ENCODE data around the gene CCDC61.

CCDC61 gene, protein sequence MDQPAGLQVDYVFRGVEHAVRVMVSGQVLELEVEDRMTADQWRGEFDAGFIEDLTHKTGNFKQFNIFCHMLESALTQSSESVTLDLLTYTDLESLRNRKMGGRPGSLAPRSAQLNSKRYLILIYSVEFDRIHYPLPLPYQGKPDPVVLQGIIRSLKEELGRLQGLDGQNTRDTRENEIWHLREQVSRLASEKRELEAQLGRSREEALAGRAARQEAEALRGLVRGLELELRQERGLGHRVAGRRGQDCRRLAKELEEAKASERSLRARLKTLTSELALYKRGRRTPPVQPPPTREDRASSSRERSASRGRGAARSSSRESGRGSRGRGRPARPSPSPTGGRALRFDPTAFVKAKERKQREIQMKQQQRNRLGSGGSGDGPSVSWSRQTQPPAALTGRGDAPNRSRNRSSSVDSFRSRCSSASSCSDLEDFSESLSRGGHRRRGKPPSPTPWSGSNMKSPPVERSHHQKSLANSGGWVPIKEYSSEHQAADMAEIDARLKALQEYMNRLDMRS

DNA sequence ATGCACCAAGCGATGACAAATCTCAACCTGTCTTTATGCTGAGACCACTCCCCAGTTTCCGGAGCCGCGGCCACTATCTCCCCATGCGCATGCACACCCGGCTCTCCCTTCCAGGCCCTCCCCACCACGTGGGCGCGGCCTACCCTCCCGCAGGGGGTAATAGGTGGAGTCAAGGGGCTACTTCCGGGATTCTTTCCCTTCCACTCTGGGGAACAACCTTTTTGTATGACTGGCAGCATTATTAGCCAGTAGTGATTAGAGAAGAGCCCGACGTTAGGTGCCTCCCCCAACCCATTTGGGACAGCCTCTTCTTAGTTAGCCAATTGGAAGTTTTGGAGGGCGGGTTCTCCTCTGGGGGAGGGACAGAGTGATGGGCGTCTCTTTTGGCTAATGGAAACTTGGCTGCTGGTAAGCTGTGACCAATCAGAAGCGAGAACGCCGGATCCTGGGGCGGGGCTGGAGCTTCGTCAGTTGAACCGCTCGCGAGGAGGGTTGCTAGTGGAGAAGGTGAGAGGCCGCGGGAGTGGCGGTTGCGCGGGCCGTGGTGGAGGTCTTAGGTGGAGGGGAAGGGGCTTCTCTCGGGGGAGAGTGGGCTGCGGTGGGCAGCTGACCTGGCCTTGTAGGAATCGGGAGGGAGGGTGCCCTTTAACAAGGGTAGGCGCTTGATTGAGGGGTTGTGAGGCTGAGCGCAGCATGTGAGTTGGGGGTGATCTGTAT is at the start of gene CCDC61:
TSS of gene CCDC61 (plus strand) at position 470 of the 717 bp plus-strand sequence. CDS start 7,552 bp downstream, outside the sequence.
- peak; percentile 99 for DNase-seq (ENCODE audit: low spot score)

DNA sequence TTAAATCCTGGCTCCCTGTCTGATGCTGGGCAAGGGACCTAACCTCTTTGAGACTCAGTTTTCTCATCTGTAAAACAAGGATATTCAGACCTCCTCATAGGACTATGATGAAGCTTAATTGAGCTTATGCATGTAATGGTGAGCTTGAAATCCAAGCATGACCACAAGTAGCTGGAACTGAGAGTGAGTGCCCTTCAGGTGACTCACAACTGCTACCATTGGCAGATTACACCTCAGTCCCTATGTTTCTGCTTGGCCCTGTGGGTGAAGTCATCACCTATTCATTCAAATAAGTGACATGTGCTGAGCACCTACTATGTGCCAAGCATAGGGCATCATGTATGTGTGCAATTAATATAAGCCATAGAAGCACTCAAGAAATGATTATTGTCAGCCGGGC is 47.3 kb upstream of the CCDC61 start:
- DNase-seq (ENCODE audit: low spot score), result no peak

DNA sequence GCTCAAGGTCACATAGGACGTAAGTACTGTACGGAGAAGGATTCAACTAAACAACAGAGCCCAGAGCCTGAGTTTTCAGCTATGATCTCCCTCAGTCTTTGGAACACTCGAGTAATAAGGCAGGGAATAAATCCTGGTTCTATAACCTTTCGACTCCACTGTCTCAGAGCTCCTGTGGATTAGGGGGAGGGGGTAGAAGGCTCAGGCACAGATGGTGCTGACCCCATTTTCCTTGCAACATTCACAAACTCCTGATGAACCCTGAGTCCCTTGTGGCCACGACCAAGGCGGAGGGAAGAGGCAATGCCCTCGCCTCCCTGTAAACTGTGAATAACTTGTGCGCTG is 43.0 kb upstream of the CCDC61 start:
- no peak for DNase-seq (ENCODE audit: low spot score)

DNA sequence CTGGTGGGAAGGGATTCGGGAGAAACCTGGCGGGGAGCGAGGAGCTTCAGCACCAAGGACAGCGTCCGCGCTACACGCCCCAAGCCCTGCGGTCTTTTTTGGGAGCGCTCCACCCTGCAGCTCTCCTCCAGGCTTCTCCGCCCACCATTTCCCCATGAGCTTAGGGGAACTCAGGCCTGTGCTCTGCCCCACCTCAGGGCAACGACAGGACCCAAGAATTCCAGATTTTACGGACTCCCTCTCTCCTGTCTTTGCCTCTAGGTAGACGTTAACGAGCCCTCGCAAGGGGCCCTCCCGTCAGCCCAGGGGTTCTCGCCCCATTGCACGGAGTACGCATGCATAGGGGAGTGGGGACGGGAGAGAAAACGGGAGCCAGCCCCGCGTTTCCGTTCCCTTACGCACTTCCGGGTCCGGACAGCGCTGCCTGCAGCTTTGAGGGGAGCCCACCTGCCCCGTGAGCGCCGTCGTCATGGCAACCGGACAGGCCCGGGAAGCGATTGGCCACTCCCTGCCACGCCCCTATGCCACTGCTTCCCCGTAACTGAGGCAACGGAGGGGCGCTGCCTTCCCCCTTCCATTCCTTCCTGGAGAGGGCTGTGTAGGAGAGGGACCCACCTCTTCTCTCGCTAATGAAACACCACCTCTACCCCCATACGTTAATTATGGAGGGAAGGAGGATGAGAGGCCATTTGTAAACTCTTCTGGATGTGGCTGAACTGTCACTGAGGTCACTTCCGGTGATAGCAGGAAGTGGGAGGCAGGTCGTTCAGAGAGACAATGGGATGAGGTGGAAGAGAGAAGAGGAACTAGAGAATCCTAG is 42.4 kb upstream of the CCDC61 start:
- DNase-seq (ENCODE audit: low spot score), result peak; percentile 27

DNA sequence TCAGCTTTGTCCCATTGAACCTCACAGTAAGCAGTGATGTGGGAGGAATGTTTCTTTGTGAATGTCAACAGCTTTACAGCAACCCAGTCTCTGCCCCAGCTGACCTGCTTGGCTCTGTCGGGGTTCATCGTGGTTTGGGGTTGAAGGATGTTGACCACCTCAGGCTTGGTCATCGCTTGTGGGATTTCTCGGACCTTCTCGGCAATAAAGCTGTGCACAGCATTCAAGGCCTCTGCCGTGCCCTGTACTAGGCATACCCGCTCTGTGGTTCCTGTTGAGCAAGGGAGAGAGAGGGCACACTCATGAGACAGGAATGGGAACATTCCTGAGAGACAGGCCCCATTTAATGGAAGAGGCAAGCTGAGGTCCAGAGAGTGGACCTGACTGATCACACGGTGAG is 41.6 kb upstream of the CCDC61 start:
- DNase-seq (ENCODE audit: low spot score), result no peak

DNA sequence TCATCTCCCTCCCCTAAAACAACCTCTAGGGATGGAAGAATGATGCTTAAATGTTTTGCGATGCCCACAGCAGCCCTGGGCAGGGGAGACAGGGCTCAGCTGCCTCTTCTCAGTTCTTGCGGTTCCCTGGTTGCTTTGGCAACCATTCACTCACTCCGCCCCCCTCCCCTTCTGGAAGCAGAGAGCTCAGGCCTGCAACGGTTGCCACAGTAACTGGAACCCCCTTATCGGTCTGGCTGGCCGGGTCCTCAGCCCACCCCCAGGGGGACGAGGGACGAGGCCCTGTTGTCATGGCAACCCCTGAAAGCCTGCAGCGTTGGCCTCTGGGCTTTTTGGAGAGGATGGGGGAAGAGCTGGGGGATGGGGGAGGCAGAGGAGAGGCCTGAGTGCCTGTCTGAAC is 41.1 kb upstream of the CCDC61 start:
- no peak for DNase-seq (ENCODE audit: low spot score)

DNA sequence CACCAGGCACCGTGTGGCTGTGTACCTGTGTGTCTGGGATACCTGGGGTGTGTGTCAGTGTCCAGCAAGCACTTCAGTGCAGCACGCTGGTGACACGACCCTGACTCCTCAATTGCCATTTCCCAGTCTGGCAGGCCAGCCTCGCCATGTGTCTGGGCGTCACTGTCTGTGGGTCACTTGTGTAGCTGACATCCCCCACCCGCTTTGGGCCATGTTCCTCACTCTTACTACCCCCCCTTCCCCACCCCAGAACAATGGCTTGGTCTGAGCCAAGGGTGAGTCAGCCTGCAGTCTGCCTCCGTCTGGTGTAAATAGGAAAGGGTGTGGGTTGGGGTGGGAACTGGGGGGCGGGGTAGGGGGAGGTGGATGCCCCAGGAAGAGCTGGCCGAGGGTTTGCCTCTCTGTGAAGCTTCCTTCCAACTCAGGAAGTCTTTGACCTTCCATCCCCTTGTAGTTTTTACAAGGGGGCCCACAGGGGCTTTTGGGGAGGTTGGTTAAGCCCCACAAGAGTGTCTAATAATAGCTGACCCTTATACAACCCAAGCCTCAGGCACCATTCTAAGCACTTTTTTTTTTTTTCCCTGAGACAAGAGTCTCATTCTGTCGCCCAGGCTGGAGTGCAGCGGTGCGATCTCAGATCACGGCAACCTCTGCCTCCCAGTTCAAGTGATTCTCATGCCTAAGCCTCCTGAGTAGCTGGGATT is 39.2 kb upstream of the CCDC61 start:
- no peak for DNase-seq (ENCODE audit: low spot score)

DNA sequence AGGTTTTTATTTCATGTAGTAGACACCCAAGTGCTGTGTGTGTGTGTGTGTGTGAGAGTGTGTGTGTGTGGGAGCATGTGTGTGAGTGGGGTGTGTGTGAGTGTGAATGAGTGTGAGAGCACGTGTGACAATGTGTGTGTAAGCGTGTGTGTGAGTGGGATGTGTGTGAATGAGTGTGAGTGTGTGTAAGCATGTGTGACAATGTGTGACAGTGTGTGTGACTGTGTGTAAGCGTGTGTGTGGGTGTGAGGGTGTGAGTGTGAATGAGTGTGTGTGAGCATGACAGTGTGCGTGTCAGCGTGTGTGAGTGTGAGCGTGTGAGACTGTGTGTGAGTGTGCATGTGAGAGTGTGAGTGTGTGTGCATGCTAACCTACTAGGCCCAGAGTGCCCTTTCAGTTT is 36.9 kb upstream of the CCDC61 start:
- no peak for DNase-seq (ENCODE audit: low spot score)

DNA sequence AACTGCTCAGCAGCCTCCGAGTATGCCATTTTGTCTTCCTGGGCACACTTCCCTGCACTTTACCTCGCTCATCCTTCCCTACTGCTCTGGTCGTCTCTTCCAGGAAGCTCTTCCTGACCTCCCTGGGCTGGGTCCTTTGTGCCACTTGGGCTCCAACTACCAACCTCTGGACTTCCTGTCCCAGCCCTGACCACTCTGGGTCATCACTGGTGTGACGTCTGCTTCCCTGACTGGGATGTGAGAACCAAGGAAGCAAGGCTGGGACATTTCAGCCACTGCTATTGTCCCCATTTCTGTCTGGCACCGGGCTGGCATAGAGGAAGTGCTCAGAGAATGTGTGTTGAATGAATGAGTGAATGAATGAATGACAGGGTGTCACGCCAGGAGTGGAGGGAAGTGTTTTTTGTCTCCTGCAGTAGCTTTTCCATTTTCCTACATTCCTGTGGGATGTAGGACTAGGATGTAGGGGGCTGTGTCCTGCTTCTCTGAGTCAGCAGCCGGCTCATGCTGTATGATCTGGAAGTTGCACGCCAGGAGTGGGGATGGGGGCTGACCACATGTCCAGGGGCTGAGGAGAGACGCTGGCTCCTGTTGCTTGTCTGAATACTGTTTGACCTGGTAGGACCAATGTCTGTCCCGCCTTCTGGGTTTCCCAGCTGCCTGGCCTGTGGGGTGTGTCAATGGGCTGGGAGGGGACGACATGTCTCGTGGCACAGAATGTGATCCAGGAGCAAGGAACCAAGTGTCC is 36.3 kb upstream of the CCDC61 start:
- no peak for DNase-seq (ENCODE audit: low spot score)

DNA sequence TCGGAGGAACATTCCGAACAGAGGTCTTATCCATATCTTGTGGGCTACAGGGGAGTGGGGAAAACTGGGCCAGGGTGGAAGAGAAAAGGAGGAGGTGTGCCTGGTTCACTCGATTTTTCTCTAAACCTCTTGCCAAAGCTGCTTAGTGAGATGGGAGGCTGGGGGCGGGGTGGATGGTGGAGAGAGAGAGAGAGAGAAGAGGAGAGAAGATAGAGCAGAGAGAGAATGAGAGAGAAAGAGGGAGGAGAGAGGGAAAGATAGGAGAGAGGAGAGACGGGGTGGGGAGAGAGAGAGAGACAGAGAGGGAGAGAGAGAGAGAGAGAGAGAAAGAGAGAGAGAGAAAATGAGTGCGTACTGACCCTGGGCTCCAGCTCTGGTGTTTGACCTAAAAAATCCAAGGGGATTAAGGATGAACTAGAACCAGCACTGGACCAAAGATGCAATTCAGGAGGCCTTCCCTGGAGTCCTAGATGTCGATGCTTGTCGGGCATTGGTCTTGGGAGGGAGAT is 35.7 kb upstream of the CCDC61 start:
- no peak for DNase-seq (ENCODE audit: low spot score)

DNA sequence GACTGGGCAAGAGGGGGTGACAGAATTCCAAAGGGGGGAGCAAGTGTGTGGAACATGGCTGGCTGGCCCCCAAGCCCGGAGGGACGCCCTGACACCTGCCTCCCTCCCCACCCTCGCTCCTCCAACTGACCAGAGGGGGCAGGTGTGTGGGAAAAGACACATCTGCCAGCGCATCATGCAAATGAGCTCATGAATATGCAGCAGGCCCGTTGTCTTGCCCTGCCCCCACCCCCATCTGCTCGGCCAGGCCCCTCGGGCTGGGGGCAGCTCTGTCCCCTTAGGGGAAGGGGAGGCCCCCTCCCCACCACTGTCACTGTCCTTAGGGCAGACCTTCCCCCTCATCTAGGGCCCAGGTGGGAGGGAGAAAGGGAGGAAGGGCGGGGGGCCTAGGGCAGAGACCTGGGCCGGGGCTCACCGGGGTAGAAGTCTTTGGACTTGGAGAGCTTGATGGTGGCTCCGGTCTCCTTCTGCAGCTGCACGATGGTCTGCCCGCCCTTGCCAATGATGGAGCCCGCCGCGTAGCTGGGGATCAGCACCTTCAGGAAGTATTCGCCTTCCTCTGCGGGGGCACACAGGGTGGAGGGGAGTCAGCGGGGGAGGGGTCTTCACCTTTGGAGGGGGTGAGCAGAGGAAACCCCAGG is 34.6 kb upstream of the CCDC61 start:
- DNase-seq (ENCODE audit: low spot score), result no peak

DNA sequence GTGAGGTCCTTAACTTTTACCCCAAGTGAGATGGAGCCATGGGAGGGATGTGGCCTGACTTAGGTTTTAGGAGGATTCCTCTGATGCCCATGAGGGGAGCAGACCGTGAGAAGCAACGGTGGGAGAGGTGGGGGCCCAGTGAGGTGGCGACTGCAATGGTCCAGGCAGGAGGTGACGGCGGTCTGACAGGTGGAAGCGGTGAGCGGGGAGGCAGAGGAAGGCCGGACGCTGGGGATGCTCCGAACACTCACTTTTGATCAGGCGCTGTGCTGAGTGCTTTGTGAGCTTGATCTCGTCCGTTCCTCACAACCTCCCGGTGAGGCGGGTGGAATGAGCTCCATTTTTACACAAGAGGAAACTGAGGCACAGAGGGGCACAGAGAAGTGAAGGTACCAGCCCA is 33.2 kb upstream of the CCDC61 start:
- no peak for DNase-seq (ENCODE audit: low spot score)

DNA sequence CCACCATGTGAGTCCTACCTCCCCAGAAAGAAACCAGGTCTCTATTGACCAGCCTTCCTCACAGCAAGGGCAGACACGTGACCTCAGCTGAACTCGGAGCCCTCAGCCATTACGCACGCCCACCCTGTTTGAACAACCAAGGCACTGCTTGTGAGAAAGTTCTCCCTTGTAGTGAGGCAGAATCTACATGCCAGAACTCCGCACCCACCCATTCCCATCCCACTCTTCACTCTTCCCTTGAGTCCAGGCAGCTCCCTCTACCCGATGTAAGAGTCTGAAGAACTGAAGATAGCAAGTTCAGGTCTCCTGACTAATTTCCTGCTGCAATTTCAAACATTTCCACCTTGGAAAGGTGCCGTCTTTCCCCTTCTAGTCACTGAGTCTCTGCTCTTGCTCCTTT is 28.0 kb upstream of the CCDC61 start:
- DNase-seq (ENCODE audit: low spot score), result no peak

DNA sequence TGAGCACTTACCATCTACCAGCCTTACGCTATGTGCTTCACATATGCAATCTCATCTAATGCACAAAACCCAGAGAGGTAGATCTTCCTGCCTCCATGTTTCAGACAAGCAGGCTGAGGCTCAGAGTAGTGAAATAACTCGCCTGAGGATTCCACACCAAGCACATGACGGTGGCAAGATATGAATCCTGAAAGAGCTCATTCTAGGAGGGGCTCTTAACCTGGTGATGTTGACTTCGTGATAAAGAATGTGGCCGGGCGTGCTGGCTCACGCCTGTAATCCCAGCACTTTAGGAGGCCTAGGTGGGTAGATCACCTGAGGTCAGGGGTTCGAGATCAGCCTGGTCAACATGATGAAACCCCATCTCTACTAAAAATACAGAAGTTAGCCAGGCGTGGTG is 26.6 kb upstream of the CCDC61 start:
- DNase-seq (ENCODE audit: low spot score), result no peak

DNA sequence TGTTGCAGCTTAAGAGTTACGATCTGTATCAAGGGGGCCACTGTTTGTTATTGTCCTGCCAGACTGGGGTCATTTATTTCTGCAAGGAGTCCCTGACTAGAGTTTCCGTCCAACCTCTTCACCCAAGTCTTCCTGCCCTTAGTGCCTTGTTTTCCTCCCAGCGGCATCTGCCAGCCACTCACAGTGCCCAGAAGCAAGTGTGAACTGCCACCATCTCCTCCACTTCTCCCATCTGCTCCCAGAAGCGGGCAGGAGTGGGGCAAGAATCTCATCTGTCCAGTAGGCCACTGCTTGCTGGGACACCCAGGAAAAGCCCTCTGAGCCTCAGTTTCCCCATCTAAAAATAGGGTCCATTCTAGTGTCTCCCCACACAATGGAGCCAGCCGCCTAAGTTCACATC is 25.6 kb upstream of the CCDC61 start:
- no peak for DNase-seq (ENCODE audit: low spot score)

DNA sequence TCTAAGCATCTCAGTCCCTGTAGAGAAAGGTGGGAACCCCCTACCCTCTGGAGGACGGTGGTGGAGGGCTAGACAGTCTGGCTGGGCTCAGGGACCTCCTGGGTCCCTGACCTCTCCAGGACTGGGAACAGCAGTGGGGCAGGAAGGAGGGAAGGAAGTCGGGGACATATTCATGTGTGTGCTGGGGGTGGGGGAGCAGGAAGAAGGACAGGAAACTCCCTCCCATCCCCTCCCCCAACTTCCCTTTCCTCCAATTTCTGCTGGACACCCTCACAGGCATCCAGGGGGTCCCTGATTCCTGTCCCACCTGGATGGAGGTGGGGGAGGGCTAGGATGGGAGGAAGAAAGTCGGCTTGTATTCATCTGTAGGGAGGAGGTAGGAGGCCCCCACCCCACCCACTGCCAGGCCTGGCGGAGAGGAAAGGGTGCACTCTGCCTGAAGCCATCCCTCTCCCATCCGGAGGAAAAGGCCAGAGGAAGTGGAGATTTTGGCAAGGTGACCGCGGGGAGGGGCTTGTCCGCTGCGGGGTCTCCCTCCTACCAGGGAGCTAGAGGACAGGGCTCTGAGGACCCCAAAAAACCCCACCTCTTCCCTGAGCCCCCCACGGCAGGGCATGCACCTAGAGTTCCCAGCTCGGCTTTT is 23.9 kb upstream of the CCDC61 start:
- DNase-seq (ENCODE audit: low spot score), result no peak

DNA sequence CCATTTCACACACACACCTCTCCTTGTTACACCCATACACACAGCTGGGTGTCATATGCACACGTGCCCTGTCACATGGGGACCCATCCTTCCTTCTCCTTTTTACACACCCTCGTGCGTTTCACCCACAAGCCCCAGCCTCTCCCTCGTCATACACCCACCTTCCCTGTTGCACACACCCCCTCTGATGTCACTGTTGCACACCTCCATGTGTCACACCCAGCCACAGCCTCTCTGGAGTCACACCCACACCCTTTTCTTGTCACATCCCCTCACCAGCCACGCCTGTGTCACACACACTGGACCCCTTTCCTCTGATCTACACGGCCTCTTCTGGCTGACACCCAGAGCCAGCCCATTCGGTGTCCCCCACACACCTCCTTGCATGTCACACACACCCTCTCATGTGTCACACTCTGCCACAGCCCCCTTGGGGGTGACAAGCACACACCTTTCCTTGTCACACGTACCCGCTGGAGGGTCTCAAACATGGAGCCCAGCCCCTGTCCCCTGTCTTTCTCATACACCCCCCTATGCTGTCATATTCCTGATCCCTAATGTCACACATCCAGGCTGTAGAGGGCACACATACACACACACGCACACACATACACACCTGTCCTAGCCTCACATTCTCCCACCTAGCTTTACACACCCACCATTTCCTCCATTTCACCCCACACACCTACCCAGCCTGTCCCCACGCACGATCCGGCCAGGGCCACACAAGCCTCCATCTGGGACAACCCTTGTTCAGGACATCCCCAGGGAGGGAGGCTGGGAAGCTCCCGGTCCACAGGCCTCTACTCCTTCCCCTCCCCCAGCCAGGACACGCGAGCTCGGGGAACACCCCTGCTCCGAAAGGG is 23.0 kb upstream of the CCDC61 start:
- DNase-seq (ENCODE audit: low spot score), result no peak

DNA sequence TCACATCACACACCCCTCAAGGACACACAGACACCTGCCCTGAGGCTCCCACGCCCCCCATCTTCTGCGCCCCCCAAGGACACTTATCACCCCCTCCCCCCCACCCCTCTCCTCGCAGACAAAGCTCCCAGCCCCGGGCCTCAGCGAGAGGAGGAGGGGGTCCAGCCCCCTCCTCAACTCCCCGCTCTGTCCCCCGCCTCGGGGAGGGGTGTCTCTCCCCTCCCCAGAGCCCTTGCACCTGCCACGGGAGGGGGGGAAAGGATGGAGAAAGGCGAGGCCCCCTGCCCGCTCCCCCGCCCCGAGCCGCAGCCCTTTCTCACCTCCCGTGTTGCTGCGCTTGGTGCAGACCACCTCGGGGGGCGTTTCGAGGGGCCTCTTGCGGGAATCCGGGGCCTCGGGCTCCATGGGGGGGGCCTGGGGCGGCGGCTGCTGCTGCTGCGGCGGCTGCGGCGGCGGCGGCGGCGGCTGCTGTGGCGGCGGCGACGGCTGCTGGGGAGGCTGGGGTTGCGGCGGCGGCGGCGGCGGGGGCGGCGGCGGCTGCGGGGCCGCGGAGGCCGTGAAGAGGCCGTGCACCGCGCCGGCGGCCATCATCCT is 22.2 kb upstream of the CCDC61 start:
- DNase-seq (ENCODE audit: low spot score), result no peak

All from hematopoietic multipotent progenitor cell treated with erythropoietin and hydrocortisone succinate and interleukin-3 and kit ligand, for 15 days (in vitro differentiated cells).